Stimulated activated CD4-positive, alpha-beta T cell treated with anti-CD3 and anti-CD28 coated beads, TNF-alpha, amount 100 ng/mL, for 24 hours (primary cell): ENCODE data around the gene RSF1.

Source experiments
- DNase-seq, 3 experiments: peaks; one replicate each; pipeline ENCODE4 v3.0.0-alpha.2; 2020; ENCODE audit warnings: low read depth in 3 of 3

Gene RSF1

DNA sequence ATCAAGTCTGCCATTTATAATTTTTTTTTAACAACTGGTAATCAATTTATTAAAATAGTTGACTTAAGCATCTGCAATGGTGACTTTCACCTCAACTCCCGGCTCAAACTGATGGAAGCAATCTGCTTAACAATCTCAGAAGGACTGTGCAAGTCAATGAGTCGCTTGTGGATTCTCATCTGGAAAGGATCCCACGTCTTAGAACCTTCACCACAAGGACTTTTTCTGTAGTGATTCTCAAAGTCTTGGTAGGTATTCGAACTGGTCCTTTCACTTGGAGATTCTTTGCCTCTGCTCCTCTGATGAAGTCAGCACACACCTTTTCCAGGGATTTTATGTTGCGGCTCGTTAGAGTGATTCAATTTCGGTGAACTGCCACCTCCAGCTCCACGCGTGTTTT, 7.3 kb downstream of the RSF1 start:
- DNase-seq = no peak

GRCh38 chr11:77806993-77807392, 13.5 kb downstream of the RSF1 start:
- no peak for DNase-seq

DNA sequence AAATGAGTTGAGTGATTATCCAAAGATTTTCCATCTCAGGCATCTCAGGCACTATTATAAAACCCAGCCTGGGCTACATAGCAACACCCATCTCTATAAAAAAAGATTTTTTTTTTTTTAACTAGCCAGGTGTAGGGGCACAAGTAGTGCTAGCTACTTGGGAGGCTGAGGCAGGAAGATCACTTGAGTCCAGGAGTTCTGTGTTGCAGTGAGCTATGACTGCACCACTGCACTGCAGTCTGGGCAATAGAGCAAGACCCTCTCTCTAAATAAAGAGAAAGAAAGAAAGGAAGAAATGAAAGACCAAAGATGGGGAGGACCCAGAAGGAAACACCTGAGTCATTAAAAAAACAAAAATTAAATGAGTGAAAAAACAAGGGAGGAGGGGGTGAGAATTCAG, 14.1 kb downstream of the RSF1 start:
- DNase-seq = no peak

DNA sequence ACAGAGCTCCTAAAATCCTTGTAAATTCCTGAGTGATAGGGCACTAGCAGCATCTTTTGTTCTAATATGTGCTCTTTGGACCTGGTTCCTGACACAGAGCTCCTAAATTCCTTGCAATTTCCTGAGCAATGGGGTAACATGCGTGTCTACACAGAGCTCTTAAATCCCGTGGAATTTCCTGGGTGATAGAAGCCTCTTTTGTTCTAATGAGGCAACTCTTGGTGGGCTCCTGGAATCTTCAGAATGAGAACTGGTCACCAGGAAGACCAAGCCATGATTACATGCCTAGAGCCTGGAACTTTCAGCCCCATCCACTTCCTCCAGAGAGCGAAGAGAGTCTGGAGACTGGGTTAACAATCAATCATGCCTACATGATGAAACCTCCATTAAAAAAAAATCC, 19.0 kb downstream of the RSF1 start:
- DNase-seq = no peak

- DNase-seq = no peak
Measured at GRCh38 chr11:77800449-77800848, 20.1 kb downstream of the RSF1 start.

DNA sequence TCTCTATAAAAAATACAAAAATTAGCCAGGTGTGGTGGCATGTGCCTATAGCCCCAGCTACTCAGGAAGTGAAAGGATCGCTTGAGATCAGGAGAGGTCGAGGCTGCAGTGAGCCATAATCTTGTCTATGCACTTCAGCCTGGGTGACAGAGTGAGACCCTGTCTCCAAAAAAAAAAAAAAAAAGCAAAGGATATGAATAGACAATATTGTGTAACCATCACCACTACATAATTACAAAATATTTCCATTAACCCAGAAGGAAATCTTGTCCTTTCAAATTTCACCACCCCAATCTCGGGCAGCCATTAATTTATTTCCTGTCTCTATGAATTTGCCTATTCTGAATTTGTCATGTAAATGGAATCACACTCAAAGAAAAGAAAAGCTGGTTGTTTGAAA, 21.2 kb downstream of the RSF1 start:
- no peak for DNase-seq

DNA sequence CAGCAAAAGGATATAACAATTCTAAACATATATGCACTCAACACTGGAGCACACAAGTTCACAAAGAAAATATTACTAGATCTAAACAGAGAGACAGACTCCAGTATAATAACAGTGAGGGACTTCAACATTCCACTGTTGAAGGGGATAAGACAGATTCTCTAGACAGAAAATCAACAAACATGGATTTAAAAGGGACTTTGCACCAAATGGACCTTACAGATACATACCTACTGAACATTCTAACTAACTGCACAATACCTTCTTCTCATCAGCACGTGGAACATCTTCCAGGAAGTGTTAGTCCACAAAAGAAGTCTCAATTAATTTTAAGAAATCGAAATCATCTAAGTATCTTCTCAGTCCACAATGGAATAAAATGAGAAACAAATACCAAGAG, 26.6 kb downstream of the RSF1 start:
- no peak for DNase-seq

DNA sequence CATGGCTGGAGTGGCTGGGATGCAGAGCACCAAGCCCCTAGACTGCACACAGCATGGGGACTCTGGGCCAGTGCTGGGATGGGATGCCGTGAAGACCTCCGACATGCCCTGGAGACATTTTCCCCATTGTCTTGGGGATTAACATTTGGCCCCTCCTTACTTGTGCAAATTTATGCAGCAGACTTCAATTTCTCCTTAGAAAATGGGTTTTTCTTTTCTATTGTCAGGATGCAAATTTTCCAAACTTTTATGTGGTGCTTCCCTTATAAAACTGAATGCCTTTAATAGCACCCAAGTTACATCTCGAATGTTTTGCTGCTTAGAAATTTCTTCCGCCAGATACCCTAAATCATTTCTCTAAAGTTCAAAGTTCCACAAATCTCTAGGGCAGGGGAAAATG, 29.2 kb downstream of the RSF1 start:
- no peak for DNase-seq

- DNase-seq = no peak
Measured at GRCh38 chr11:77789731-77790476, 30.6 kb downstream of the RSF1 start.

DNA sequence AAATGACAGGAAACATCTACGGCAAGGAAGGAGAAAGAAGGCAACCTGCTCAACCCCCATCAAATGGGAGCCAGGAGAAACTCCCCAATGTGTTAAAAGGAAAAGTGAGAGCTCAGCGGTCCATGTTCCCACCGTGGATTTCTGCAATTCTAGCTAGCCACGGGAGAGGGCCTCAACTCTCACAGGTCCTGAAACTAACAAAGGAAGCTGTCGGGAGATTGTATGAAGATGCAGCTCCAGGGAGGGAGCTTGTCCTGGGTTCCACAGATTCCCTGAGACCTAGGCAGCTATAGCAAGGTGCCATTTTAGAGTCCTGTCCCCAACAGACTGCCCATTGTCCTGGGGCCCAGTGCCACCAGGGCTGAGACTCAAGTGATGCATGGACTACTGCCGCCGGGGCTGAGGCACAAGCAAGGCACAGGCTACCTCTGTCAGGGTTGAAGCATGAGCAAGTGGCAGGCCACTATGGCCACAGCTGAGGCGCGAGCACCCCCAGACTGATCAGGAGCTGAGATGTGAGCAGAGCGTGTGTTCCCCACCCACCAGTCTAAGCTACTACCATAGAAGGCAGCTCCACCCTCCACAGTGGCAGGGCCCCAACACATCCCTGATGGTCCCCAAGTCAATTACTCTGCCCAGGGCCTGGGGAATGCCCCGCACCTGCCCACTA, 31.3 kb downstream of the RSF1 start:
- DNase-seq = no peak

DNA sequence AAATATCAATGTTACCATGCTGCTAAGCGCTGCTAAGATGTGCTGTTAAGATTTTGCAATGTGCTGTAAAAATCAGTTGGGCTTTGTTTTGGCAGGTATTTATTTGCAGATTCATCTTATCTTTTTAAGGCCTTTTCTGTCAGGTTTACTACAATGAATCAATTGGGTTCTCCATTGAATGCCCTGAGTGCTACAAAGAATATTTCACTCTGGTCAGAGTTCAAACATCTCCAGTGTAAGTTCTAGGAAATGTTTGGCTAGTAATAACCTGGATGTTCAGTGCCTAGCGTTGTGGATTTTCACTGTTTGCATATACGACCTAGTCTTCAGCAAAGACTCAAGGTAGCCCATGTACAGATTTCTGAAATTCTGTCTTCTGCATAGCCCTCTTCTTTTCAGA, 36.0 kb downstream of the RSF1 start:
- no peak for DNase-seq

- DNase-seq = no peak
Measured at GRCh38 chr11:77783025-77783424, 37.5 kb downstream of the RSF1 start.

DNA sequence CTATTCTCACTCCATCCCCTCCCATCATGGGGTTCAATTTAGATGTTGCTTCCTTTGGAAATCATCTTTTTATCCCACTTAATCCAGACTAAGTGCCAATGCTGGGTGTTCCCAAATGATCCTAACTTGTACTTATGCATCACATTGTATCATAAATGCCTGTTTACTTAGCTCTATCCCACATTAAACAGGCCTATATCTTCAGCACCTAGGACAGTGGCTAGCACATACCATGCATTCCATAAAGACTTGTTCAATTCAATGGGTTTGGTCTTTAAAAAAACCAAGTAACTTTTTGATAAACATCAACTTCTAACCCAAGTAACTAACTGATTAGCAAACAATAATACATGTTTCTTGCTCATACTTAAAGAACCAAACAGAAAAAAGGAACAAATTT, 40.6 kb downstream of the RSF1 start:
- DNase-seq = no peak

GRCh38 chr11:77778549-77778948, 42.0 kb downstream of the RSF1 start:
- DNase-seq = no peak

DNA sequence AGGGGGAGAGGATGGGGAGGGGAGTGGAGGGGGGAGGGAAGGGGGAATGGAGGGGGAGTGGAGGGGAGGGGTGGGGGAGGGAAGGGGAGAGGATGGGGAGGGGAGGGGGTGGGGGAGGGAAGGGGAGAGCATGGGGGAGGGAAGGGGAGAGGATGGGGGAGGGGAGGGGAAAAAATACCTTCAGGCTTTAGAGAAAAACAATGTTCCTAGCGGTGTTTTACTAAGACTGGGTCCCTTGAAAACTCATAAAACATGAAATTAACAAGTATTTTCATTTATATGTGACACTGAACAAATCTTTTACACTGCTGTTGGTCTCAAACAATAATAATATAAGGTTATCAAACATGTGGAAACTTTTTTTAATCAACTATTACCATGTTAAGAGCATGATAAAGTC, 42.4 kb downstream of the RSF1 start:
- no peak for DNase-seq

DNA sequence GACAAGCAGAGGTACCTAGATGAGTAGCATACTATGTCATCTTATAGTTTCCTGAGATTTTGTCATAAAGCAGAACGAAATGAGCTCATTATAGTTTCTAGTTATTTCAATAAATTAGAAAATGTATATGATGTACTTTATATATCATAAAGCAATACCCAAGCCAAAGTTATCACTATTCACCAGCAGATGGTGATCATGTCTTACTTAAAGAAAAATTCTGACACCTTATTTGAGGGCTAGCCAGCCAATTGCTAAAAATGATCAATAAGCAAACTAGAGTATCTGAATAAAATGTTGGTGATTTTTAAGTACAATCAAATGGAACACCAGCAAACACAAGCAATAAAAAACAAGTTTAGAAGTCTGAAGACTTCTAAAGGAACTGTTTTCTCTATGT, 44.1 kb downstream of the RSF1 start:
- DNase-seq = no peak

GRCh38 chr11:77775936-77776335, 44.6 kb downstream of the RSF1 start:
- no peak for DNase-seq

DNA sequence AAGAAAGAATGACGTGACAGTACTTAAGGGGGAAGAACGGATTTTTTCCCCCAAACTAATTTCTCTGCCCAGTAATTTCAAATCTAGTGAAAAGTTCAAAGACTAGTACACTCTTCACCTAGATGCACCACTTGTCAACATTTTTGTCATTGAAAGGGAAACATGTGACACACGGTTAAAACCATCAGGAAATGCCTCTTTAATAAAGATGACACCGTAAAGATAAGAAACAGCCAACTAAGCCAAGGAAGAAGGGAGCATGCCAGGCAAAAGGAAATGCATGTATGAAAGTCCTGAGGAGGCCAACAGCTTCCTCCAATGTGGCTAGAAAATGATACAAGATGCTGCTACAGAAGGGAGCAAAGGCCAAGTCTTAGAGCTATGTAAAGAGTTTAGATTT, 49.4 kb downstream of the RSF1 start:
- no peak for DNase-seq

- no peak for DNase-seq
Measured at GRCh38 chr11:77770629-77771028, 49.9 kb downstream of the RSF1 start.

GRCh38 chr11:77762426-77762825, 58.1 kb downstream of the RSF1 start:
- no peak for DNase-seq

DNA sequence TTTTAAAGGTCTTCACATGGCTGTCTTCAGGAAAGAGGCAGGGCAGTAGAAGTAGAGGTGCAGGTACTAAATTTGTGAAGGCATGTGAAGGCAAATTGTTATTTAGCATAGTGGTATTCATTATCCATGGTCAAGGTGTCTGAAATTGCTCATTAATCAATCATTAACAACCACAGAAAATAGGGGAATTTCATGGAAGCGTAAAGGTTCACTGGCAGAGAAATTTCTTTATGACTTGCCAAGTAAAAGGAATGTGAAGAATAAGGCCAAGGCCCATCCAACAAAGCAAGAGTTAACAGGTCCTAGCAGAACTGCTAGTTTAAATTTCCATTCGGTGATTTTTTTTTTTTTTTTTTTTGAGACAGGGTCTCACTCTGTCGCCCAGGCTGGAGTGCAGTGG, 59.0 kb downstream of the RSF1 start:
- DNase-seq = no peak

DNA sequence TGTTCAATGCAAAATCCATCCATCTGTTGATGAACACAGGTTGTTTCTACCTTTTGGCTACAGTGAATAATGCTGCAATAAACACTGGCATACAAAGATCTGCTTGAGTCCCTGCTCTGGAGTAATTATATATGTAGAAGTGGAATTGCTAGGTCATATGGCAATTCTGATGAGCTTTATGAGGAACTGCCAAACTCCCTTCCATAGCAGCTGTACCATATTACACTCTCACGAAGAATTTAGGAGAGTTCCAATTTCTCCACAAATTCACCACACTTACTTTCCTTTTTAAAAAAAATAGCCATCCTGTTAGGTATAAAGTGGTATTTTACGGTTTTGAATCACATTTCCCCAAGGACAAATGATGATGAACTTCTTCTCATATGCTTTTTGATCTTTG, 62.2 kb downstream of the RSF1 start:
- DNase-seq = no peak

- no peak for DNase-seq
Measured at GRCh38 chr11:77753230-77753629, 67.3 kb downstream of the RSF1 start.

DNA sequence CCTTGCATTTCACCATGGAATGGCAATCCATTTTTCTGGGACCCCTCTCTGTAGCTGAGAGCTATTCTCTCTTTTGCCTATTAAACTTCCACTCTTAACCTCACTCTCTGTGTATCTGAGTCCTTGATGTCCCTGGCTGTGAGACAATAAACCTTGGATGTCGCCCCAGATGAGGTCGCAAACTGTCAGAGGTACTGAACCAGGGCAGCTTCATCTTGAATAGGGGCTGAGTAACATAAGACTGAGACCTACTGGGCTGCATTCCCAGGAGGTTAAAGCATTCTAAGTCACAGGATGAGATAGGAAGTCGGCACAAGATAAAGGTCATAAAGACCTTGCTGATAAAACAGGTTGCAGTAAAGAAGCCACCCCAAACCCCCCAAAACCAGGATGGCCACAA, 68.0 kb downstream of the RSF1 start:
- DNase-seq = no peak
